Measurements from ENCODE around the gene ERC1.

- TF ChIP-seq CTCF (IDR thresholded peaks at IDR 0.05; ENCODE audit: poor library complexity, severe bottlenecking) (no peak), TAF1 (IDR thresholded peaks at IDR 0.05; ENCODE audit: low read depth) (no peak)
Measured at GRCh38 chr12:1488908-1489381, 497.9 kb downstream of the ERC1 start.

Data from neural cell (in vitro differentiated cells).